Glomerular endothelial cell (primary cell): ENCODE measurements around the gene CTNNA1. TPM values are rescaled to one million over a fixed set of nuclear protein-coding genes. Genes with fewer than 3 reads are reported as not detected.
"Not testable (repeated sequence)": the region's sequence is repeated elsewhere in the genome, so short reads cannot be mapped to it uniquely, and the experiment has no call there.

ENCODE experiments used
- DNase-seq: peaks from one replicate; pipeline ENCODE4 v3.0.0-alpha.2; 2011; ENCODE audit warnings: low read depth, low spot score; ENCODE audit errors: extremely low read depth
- total RNA-seq: library from RNA; depleted of rRNA; stranded (reverse); fragments of >200 nt; gene quantifications from 2 replicates; pipeline ENCODE4 v1.2.3, GENCODE V29; 2015

Gene CTNNA1, protein sequence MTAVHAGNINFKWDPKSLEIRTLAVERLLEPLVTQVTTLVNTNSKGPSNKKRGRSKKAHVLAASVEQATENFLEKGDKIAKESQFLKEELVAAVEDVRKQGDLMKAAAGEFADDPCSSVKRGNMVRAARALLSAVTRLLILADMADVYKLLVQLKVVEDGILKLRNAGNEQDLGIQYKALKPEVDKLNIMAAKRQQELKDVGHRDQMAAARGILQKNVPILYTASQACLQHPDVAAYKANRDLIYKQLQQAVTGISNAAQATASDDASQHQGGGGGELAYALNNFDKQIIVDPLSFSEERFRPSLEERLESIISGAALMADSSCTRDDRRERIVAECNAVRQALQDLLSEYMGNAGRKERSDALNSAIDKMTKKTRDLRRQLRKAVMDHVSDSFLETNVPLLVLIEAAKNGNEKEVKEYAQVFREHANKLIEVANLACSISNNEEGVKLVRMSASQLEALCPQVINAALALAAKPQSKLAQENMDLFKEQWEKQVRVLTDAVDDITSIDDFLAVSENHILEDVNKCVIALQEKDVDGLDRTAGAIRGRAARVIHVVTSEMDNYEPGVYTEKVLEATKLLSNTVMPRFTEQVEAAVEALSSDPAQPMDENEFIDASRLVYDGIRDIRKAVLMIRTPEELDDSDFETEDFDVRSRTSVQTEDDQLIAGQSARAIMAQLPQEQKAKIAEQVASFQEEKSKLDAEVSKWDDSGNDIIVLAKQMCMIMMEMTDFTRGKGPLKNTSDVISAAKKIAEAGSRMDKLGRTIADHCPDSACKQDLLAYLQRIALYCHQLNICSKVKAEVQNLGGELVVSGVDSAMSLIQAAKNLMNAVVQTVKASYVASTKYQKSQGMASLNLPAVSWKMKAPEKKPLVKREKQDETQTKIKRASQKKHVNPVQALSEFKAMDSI
- 386 and 444 TPM in 2 replicates for total RNA-seq

DNA sequence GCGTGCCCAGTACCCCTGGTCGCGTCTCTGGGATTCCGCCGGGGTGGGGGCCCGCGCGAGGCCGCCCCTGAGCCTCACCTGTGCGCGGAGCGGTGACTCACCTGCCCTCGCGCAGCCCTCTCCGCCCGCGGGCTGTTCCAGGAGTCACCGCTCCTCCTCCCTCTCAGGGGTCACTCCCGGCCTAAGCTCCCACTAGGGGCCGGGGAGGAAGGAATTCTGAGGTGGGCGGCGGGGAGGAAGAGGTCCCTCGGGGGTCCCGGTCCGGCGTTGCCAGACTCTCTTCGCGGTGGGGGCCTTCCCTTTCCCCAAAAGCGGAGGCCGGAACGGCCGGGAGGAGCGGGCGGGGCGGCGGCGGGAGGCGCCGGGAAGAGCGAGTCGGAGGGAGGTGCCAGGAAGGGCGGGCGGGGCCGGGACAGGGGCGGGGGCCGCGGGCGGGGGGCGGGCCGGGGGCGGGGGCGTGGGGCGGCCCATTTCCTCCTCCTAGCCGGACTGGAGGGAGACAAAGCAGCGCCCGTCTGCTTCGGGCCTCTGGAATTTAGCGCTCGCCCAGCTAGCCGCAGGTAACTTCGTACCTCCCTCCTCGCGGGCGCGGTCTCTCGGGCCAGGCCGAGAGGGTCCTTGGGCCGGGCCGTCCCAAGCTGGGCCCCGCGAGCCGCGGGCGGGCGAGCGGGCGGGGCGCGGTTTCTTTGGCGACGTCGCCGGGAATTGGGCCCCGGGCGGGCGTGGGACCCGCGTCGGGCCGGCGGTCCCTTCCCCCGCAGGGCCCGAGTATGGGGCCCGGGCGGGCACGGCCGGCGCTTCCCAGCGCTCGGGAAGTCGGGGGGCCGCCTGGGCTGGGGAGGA lies at the start of gene CTNNA1:
CTNNA1 (plus strand) TSS at position 475 of the 843 bp plus-strand sequence. CDS start 28,500 bp downstream, outside the sequence.
- DNase-seq, result no peak

DNA sequence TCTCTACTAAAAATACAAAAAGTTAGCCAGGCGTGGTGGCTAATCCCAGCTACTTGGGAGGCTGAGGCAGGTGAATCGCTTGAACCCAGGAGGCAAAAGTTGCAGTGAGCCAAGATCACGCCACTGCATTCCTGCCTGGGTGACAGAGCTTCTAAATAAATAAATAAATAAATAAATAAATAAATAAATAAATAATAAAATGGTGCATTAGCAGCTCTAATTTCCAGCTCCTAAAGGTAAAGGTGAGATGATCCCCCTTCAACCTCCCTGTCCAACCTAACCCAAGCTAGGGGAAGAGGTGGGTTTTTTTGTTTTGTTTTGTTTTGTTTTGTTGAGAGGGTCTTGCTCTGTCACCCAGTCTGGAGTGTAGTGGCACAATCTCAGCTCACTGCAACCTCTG lies 49.4 kb upstream of the CTNNA1 start:
- not testable (repeated sequence) for DNase-seq

DNA sequence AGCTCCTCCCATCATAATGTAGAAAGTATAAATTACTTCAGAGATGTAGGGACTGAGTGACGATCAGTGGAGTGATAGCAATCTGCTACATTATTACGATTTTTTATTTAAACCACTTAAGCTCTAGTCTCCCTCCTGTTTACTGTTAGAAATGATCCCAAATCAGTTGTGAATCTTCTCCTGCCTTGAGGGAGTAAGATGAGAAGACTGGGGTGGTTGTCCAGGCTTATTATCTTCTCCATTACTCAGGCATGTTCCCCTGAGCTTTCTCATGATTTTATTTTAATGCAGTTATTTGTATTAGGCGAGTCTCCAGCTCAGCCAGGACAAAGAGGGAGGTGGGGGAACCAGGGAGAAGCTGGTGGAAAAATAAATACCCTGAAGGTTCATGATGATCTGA lies 48.2 kb upstream of the CTNNA1 start:
- DNase-seq, result no peak

- no peak for DNase-seq
Measured at GRCh38 chr5:138705567-138705966, 47.7 kb upstream of the CTNNA1 start.

DNA sequence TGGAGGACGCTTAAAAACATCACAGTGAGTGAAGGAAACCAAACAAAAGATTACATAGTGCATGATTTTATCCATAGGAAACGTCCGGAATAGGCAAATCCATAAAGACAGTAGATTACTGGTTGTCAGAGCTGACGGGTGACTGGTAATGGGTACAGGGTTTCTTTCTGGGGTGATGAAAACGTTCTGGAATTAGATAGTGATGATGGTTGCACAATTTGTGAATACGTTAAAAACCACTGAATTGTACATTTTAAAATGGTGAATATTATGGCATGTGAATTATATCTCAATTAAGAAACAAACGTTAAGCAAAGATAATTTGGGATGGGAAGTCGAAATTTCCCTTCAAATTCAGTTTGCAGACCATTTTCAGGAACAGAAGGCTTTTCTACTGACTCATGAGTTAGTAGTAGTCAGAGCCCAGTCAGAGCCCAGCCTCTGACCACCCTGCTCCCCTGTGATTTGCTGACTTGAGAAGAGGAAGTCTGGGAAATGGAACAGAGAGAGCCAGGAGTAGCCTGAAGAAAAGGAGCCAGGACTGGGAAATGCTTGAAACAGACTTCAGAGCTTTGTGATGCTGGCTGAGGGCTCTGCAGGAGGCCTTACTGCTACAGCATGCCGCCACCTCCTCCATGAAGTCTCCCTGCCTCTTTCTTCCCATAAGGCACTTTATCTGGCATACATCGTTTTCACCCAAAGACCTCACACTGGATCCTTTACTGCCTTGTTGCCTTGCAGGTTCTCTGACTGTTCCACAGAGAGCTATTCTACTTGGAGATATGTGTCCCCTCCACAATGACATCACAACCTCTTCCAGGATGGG lies 46.4 kb upstream of the CTNNA1 start:
- DNase-seq, result no peak

DNA sequence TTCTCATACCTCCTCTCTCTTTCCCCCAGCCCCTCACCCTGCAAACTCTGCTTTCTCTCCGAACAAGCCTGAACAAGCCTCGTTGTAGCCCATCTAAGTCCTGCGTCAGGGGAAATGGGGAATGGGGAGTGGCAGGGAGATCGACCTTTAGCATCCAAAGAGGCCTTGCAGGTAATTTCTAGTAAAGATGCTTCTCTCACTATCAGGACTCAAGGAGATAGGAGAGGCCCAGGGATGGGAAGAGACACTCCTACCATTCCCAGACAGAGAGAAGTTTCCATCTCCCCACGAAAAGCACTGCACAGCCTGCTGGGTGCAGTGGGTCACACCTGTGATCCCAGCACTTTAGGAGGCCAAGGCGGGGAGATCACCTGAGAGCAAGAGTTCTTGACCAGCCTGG lies 44.4 kb upstream of the CTNNA1 start:
- DNase-seq, result no peak

DNA sequence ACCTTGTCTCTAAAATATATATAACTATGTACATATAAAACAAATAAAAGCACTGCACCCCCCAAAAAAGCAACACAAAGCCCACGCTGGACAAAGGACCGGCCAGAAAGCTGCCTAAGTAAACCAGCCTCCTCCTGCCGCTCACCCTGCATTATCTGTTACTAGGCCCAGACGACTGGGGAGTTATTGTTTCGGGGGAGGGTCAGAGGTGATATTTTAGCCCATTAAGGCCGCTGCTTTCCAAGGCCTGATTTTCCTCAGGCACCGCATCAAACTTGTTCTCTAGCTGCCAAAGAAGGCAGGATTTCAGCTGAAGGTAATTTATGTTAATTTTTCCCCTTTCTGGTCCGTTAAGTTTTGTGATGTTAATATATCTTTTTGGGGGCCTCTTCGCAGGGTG lies 44.0 kb upstream of the CTNNA1 start:
- DNase-seq, result no peak

DNA sequence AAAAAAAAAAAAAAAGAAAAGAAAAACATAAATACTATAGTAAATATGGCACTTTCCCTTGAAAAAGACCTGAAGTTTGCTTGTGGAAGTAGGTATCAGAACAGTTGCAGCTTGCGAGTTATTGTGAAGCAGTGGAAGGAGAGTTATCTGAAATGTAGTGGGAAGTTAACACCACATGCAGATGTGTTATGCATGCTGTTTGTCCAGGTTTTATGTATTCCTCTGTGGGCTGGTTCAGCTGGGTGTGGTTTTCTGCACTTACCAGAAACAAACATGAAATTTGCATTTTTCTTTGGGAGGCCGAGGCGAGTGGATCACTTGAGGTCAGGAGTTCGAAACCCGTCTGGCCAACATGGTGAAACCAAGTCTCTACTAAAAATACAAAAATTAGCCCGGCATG lies 42.1 kb upstream of the CTNNA1 start:
- DNase-seq, result no peak

DNA sequence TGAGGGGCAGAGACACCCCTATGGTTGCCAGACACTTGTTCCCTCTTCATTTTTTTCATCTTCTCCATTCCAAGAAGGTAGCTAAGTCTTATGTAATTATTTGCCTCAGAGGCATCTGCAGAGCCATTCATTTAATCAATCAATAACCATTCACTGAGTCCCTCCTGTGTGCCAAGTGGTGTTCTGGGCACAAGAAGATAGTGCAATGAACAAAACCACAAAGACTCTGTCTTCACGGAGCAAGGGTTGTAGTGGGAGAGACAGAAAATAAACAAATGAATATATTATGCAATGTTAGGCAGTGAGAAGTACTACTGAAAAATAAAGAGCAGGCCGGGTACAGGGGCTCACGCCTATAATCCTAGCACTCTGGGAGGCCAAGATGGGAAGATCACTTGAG lies 41.4 kb upstream of the CTNNA1 start:
- DNase-seq, result no peak

DNA sequence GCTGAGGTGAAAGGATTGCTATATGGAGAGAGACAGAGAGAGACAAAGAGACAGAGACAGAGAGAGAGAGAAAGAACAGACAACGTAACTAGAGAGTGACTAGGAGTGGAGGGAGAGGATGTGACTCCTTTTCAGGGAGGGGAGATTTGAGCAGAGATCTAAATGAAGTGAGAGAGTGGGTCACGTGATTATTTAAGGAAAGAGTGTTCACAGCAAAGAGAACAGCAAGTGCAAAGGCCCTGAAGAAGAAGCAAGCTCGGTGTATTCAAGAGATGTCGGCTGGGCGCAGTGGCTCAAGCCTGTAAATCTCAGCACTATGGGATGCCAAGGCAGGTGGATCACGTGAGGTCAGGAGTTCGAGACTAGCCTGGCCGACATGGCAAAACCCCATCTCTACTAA lies 40.9 kb upstream of the CTNNA1 start:
- no peak for DNase-seq

- no peak for DNase-seq
Measured at GRCh38 chr5:138712791-138713190, 40.4 kb upstream of the CTNNA1 start.

DNA sequence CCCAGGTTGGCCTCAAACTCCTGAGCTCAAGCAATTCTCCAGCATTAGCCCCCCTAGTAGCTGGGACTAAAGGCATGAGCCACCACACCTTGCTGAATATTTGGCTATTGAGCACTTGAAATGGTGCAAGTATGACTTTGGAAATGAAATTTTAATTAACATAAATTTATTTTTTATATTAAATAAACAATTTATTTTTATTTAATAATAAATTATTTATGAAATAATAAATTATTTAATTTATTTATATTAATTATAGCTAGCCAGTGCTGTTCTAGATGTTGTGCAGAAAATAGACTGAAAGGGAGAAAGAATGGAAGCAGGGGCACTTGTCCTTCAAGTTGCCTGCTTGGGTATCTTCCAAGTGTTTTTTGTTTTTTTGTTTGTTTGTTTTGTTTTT lies 40.0 kb upstream of the CTNNA1 start:
- no peak for DNase-seq

GRCh38 chr5:138714694-138715093 lies 38.5 kb upstream of the CTNNA1 start:
- no peak for DNase-seq

GRCh38 chr5:138715931-138716432 lies 37.2 kb upstream of the CTNNA1 start:
- not testable (repeated sequence) for DNase-seq

DNA sequence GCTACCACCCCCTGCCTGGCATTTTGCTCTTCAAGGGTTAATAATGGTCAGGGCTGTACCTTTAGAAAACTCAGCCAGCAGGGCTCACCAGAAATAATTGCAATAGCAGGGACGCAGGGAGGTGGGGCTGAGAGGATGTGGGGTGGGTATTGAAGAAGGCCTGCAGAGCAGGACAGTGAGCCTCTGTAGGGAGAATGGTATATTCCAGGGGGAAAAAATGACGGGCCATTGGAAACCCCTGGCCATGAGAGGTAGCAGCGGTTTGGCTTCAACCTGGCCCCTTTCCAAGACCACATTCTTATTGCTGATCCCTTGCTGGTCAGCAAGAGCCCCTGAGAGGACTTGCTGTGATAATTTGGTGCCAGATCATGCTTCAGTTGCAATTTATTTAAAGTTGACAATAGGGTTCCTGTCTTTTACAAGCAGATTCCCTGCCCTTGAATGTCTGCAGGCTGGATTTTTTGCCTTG lies 36.7 kb upstream of the CTNNA1 start:
- DNase-seq, result no peak

DNA sequence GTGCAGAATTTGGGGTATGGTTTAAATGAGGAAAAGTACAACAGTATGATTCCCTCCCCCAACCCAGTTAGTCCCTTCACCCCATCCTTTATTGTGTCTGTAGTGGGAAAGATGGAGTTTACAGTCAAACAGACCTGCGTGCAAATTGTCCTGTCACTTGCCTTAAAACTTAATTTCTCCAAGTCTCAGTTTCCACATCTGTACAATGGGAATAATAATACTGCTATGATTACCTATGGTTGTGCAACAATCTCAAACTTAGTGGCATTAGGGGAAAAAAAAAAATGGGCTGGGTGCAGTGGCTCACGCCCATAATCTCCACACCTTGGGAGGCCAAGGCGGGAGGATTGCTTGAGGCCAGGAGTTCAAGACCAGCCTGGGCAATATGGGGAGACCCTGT lies 35.8 kb upstream of the CTNNA1 start:
- no peak for DNase-seq

GRCh38 chr5:138719811-138720210 lies 33.4 kb upstream of the CTNNA1 start:
- DNase-seq, result no peak

DNA sequence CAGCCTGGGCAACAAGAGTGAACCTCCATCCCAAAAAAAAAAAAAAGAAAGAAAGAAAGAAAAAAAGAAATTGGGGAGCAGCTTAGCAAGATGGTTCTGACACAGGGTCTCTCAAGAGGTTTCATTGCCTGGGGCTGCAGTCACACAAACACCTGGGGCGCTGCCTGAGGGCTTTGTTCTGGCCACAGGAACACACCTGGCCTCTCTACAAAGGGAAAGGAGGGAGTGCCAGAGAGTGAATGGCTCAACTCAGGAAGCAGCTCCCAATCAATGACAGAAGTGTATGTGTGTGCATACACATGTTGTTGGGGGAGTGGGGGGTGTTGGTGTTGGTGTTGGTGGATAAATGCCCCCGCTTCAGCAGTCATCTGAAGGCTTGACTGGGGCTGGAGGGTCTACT lies 32.4 kb upstream of the CTNNA1 start:
- no peak for DNase-seq

DNA sequence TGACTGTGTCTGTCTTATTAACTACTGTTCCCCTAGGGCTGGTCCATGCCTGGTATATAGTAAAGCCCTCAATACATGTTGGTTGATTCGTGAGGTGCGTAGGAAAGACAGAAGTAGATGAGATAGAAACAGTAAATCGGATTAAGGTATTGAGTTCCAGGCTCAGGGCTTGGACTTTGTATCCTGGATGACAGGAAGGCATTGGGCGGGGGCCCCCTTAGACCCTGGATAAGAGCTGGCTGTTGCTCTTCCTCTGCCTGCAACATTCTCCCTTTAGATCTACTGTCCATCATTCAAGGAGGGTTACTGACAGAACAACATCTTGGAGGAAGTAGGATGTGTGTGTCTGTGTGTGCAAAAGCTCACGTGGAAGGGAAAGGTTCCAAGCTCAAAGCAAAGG lies 31.2 kb upstream of the CTNNA1 start:
- DNase-seq, result no peak
